Measurements from ENCODE around the gene SLC9A2. TPM values are rescaled to one million over a fixed set of nuclear protein-coding genes. Genes with fewer than 3 reads are reported as not detected.

The SLC9A2 gene
- total RNA-seq, 2 donors from 2014 or later: not detected

DNA sequence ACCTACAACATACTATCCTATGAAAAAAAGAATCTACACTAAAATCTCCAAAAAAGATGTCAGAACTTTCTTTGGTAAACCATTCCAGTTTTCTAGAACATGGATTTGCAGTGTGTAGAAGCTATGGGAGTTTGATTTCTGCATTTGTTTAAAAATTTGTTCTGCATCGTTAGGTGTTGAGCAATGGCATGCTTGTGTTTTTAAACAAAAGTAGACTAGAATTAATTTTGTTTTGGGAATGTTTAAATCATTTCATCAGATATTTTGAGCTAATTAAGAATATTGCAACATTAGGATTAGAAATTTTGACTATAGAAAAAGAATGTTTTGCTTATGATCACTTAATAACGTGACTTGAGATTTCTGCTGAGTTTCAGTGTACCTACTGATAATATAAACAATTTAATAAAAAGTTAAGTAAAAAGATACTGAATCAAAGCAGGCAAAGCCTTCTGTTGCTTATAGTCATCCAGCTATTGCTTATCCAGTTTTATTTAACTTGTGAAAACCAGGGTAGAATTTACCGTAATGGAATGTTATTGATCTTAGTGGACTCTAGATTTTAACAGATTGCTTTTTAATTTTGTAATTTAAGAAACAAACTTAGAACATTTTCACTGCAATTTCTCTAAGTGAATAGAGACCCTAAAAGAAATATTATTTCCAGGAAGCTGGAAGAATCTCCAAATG, 135.2 kb downstream of the SLC9A2 start:
- Mint-ChIP-seq H3K4me1 (peaks cover 5% of the 10 kb centered on the region), H3K36me3 (ENCODE audit: low read depth) (peaks cover 4% of the 10 kb centered on the region), H3K27ac (no peak overlapping the region), H3K4me3 (no peak overlapping the region), H3K9me3 (peaks cover 3% of the 10 kb centered on the region), H3K27me3 (ENCODE audit: insufficient read depth) (no peaks in the 10 kb centered on the region)
- no peak for TF ChIP-seq CTCF (conservative IDR thresholded peaks at IDR 0.05)
- DNase-seq: no peak
- H3K27me3 ChIP-seq (ENCODE audit: control insufficient read depth, insufficient read depth, low read length, poor library complexity, severe bottlenecking): no peaks in the 10 kb centered on the region
- H3K27ac ChIP-seq (ENCODE audit: low read depth, low read length): no peak overlapping the region
- H3K4me1 ChIP-seq (ENCODE audit: control insufficient read depth, insufficient read depth, low read length): no peaks in the 10 kb centered on the region
- H3K9ac ChIP-seq (ENCODE audit: extremely low read depth, low read length, poor library complexity, severe bottlenecking): no peak overlapping the region
- no peaks in the 10 kb centered on the region for H3K36me3 ChIP-seq (ENCODE audit: control insufficient read depth, insufficient read depth, low read length)
- 86 to 93% methylated on average over 1 to 2 of the region's 3 CpGs for WGBS, 2 experiments (ENCODE audit: insufficient coverage in 1 of 2, insufficient read length in 1 of 2)
- no peak overlapping the region for H3K4me3 ChIP-seq (ENCODE audit: low read length)
- peaks cover 7% of the 10 kb centered on the region for H3K9me3 ChIP-seq (ENCODE audit: control insufficient read depth, low read length)

- H3K9ac ChIP-seq (ENCODE audit: extremely low read depth, low read length, poor library complexity, severe bottlenecking): no peak overlapping the region
- no peaks in the 10 kb centered on the region for H3K27me3 Mint-ChIP-seq (ENCODE audit: insufficient read depth)
- no peak for TF ChIP-seq CTCF (conservative IDR thresholded peaks at IDR 0.05)
- 89 to 94% methylated on average over 4 of the region's 4 CpGs for WGBS, 2 experiments (ENCODE audit: insufficient coverage in 1 of 2, insufficient read length in 1 of 2)
- no peak overlapping the region for H3K27ac Mint-ChIP-seq
- H3K36me3 Mint-ChIP-seq (ENCODE audit: low read depth): peaks cover 4% of the 10 kb centered on the region
- peaks cover 7% of the 10 kb centered on the region for H3K9me3 ChIP-seq (ENCODE audit: control insufficient read depth, low read length)
- H3K27me3 ChIP-seq (ENCODE audit: control insufficient read depth, insufficient read depth, low read length, poor library complexity, severe bottlenecking): no peaks in the 10 kb centered on the region
- H3K4me3 Mint-ChIP-seq: no peak overlapping the region
- no peak for DNase-seq
- no peaks in the 10 kb centered on the region for H3K4me1 ChIP-seq (ENCODE audit: control insufficient read depth, insufficient read depth, low read length)
- no peak overlapping the region for H3K4me3 ChIP-seq (ENCODE audit: low read length)
- no peak overlapping the region for H3K27ac ChIP-seq (ENCODE audit: low read depth, low read length)
- no peaks in the 10 kb centered on the region for H3K36me3 ChIP-seq (ENCODE audit: control insufficient read depth, insufficient read depth, low read length)
- H3K4me1 Mint-ChIP-seq: peaks cover 5% of the 10 kb centered on the region
- H3K9me3 Mint-ChIP-seq: peaks cover 3% of the 10 kb centered on the region
Observed at GRCh38 chr2:102755284-102755683, 135.9 kb downstream of the SLC9A2 start.

DNA sequence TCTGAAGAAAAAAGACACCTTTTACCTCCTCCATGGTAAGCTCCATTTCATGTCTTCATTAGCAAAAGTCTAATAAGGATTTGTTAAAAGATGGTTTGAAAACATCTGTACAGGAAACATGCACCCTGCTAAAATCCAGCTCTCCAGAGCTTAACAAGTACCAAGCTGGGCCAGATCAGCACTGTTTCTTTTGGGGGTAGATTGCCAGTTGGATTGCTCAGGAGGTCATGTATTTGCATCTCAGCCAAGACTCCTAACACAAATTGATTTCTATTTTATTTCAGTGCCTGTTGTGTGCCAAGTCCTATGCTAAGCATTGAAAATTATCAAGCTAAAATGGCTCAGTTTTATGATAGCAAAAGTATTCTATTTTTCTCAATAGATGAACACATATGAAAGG, 139.1 kb downstream of the SLC9A2 start:
- H3K4me3 ChIP-seq (ENCODE audit: low read length): no peak overlapping the region
- H3K36me3 ChIP-seq (ENCODE audit: control insufficient read depth, insufficient read depth, low read length): no peaks in the 10 kb centered on the region
- H3K27ac Mint-ChIP-seq: no peak overlapping the region
- no peak overlapping the region for H3K27ac ChIP-seq (ENCODE audit: low read depth, low read length)
- peaks cover 4% of the 10 kb centered on the region for H3K36me3 Mint-ChIP-seq (ENCODE audit: low read depth)
- no peak overlapping the region for H3K9ac ChIP-seq (ENCODE audit: extremely low read depth, low read length, poor library complexity, severe bottlenecking)
- TF ChIP-seq CTCF (conservative IDR thresholded peaks at IDR 0.05): no peak
- H3K9me3 Mint-ChIP-seq: peaks cover 3% of the 10 kb centered on the region
- no peaks in the 10 kb centered on the region for H3K27me3 Mint-ChIP-seq (ENCODE audit: insufficient read depth)
- H3K4me1 ChIP-seq (ENCODE audit: control insufficient read depth, insufficient read depth, low read length): no peaks in the 10 kb centered on the region
- no peaks in the 10 kb centered on the region for H3K27me3 ChIP-seq (ENCODE audit: control insufficient read depth, insufficient read depth, low read length, poor library complexity, severe bottlenecking)
- peaks cover 7% of the 10 kb centered on the region for H3K9me3 ChIP-seq (ENCODE audit: control insufficient read depth, low read length)
- no peak for DNase-seq
- H3K4me3 Mint-ChIP-seq: no peak overlapping the region
- H3K4me1 Mint-ChIP-seq: peaks cover 5% of the 10 kb centered on the region

Other genes with a start within 250 kb of the SLC9A2 start
- under 1 TPM in 1 of 2 donors, not detected in 1; 0.11 TPM for gene IL18RAP, start 196.4 kb upstream of the SLC9A2 start, total RNA-seq
- under 1 TPM in 1 of 2 donors, not detected in 1; 0.07 TPM for gene SLC9A4, start 146.3 kb upstream of the SLC9A2 start, total RNA-seq
- 1 to 10 TPM; 4.2 to 5.6 TPM for gene TMEM182, start 142.5 kb downstream of the SLC9A2 start, total RNA-seq